Liver (tissue), 3 donors: ENCODE data around the gene GNG7.

ENCODE experiments used
- CTCF ChIP-seq: fragments of 150-350 bp; IDR thresholded peaks from 2 replicates; pipeline ENCODE4 v1.5.1; 2017; ENCODE audit warnings: improper control_type of control experiment, low read depth, low read length; ENCODE audit not compliant: missing input control
- FOXA1 ChIP-seq: IDR thresholded peaks from 2 replicates; pipeline ENCODE4 v1.6.1; 2016; ENCODE audit warnings: antibody characterized with exemption
- MAX ChIP-seq: IDR thresholded peaks from 2 replicates; pipeline ENCODE4 v1.6.1; 2016; ENCODE audit warnings: antibody characterized with exemption
- REST ChIP-seq: IDR thresholded peaks from 2 replicates; pipeline ENCODE4 v1.6.1; 2016; ENCODE audit warnings: antibody characterized with exemption, mild to moderate bottlenecking
- SP1 ChIP-seq: IDR thresholded peaks from 2 replicates; pipeline ENCODE4 v1.6.1; 2018; ENCODE audit warnings: antibody characterized with exemption, mild to moderate bottlenecking
- TAF1 ChIP-seq: conservative IDR thresholded peaks from 2 replicates; pipeline ENCODE4 v1.6.1; 2016; ENCODE audit warnings: antibody characterized with exemption, mild to moderate bottlenecking
- YY1 ChIP-seq: IDR thresholded peaks from 2 replicates; pipeline ENCODE4 v1.6.1; 2016; ENCODE audit warnings: antibody characterized with exemption, mild to moderate bottlenecking
- ZBTB33 ChIP-seq: IDR thresholded peaks from 2 replicates; pipeline ENCODE4 v1.6.1; 2016; ENCODE audit warnings: antibody characterized with exemption
- donor health status: healthy.
- donor health status: healthy.

GRCh38 chr19:2714531-2715269 is 12.2 kb upstream of the GNG7 start:
- TF ChIP-seq CTCF (no peak), SP1 (no peak), ZBTB33 (no peak), FOXA1 (no peak), MAX (no peak), REST (no peak), YY1 (no peak), TAF1 (no peak)
